GM12892 (cell line): ENCODE measurements around the gene SYNDIG1.

Experiments used
- POLR2A ChIP-seq: IDR thresholded peaks from 2 replicates; pipeline ENCODE4 v1.6.1; 2011; ENCODE audit warnings: low read depth, low read length, control low read depth
- POLR2AphosphoS5 ChIP-seq: IDR thresholded peaks from 2 replicates; pipeline ENCODE4 v1.6.1; 2011; ENCODE audit warnings: low read depth, low read length, control low read depth
- TAF1 ChIP-seq: IDR thresholded peaks from 2 replicates; pipeline ENCODE4 v1.6.1; 2011; ENCODE audit warnings: low read depth, mild to moderate bottlenecking, control low read depth, low read length, borderline replicate concordance

DNA sequence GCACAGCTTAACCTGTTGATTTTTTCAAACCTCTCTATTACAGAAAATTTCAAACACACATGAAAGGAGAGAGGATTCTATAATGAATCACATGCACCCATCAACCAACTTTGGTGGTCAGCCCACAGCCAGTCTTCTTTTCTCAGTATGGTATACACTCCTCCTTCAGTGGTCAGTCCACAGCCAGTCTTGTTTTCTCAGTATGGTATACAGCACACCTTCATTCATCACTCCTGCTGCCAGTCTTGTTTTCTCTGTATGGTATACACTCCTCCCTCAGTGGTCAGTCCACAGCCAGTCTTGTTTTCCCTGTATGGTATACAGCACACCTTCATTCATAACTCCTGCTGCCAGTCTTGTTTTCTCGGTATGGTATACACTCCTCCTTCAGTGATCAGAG, 67.8 kb downstream of the SYNDIG1 start:
- TF ChIP-seq POLR2A = no peak
- TF ChIP-seq POLR2AphosphoS5 = no peak
- no peak for TF ChIP-seq TAF1
